Body of pancreas (tissue), 4 donors: ENCODE measurements around the gene HSPH1.

Experiments
- POLR2A ChIP-seq, 3 donors: fragments of 450-650 bp; IDR thresholded peaks; one replicate each; pipeline ENCODE4 v1.6.1; 2016; ENCODE audit warnings: antibody characterized with exemption in 3 of 3, mild to moderate bottlenecking in 2 of 3
- TF ChIP-seq, protein P1 (sequence below), 7 experiments: fragments of 450-650 bp in 4 of 7; fragments of 200-600 bp in 3 of 7; sonication (generic) in 3 of 7; IDR thresholded peaks; one replicate each; pipeline ENCODE4 v1.5.1; 2016 to 2019; ENCODE audit warnings: antibody characterized with exemption in 7 of 7

DNA sequence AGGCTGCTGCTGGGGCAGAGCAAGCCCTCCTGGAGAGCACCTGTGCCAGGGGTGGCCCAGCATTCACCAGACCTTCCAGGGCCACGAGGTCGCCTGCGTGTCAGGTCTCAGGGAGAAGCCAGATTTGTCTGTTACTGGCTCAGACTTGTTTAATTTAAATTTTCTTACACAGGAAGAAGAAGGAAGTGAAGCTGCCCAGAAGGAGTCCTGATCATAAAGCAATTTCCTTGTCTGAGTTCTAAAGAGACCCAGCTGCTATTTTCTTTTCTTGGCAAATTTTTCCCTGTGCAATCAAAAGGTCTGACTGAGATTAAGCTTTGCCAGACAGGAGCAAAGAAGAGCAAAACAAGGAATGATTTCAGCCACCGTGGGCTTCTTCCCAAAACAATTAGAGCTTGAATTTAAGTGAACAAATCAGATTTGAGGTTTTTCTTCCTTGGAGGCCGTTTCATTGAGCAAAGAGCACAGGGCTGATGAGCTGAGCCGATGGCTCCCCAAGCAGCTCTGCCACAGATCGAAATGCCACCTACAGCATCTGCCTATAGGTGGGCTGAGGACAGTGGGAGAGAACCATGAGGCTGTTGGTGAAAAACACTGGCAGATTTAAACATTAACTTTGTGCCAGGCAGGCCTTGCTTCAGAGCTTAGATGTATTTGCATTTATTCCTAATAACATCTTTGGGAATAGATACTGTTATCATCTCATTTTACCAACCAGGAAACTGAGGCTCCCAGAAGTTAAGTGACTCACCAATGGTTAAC lies 40.1 kb downstream of the HSPH1 start:
- TF ChIP-seq, protein P1, sequence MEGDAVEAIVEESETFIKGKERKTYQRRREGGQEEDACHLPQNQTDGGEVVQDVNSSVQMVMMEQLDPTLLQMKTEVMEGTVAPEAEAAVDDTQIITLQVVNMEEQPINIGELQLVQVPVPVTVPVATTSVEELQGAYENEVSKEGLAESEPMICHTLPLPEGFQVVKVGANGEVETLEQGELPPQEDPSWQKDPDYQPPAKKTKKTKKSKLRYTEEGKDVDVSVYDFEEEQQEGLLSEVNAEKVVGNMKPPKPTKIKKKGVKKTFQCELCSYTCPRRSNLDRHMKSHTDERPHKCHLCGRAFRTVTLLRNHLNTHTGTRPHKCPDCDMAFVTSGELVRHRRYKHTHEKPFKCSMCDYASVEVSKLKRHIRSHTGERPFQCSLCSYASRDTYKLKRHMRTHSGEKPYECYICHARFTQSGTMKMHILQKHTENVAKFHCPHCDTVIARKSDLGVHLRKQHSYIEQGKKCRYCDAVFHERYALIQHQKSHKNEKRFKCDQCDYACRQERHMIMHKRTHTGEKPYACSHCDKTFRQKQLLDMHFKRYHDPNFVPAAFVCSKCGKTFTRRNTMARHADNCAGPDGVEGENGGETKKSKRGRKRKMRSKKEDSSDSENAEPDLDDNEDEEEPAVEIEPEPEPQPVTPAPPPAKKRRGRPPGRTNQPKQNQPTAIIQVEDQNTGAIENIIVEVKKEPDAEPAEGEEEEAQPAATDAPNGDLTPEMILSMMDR (IDR thresholded peaks at IDR 0.05) = no peak
- no peak for TF ChIP-seq POLR2A (IDR thresholded peaks at IDR 0.05)
